ENCODE measurements around the gene CEP295NL. TPM values are rescaled to one million over a fixed set of nuclear protein-coding genes. Genes with fewer than 3 reads are reported as not detected.

Gene CEP295NL
- total RNA-seq, 1 experiment from 2014 or later = not detected

DNA sequence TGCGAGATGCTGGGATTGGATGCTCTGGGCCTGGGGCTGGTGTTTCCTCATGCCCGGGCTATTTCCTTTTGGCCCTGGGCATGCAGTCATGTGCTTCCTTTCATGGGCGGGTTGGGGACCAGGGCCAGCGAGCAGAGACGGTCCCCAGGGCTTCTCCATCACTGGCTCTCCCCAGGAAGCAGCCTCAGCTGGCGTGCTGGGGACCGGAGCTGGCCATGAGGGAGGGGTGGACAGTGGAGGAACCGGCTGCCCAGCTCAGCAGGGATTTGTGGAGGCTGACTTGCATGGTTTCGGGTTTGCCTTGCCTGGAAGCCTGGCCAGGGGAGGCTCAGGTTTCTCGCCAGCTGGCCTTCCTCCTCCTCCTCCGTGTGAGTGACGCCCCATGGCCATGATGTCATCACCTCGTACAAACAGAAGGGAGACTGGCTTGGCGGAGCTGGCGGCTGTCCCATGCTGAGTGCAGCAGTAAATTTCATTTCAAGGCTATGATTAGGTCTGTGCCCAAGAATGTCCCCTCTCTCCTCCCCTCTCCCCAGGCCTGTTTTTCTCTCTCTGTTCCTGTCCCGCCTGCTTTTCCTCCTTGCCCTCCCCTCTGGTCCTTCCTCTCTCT, 31.1 kb upstream of the CEP295NL start:
- in situ Hi-C loops (cut with HindIII; ENCODE audit: low pct_unique_long_range_greater_than_20kb, low sequenced_read_pairs) = no loop called here

DNA sequence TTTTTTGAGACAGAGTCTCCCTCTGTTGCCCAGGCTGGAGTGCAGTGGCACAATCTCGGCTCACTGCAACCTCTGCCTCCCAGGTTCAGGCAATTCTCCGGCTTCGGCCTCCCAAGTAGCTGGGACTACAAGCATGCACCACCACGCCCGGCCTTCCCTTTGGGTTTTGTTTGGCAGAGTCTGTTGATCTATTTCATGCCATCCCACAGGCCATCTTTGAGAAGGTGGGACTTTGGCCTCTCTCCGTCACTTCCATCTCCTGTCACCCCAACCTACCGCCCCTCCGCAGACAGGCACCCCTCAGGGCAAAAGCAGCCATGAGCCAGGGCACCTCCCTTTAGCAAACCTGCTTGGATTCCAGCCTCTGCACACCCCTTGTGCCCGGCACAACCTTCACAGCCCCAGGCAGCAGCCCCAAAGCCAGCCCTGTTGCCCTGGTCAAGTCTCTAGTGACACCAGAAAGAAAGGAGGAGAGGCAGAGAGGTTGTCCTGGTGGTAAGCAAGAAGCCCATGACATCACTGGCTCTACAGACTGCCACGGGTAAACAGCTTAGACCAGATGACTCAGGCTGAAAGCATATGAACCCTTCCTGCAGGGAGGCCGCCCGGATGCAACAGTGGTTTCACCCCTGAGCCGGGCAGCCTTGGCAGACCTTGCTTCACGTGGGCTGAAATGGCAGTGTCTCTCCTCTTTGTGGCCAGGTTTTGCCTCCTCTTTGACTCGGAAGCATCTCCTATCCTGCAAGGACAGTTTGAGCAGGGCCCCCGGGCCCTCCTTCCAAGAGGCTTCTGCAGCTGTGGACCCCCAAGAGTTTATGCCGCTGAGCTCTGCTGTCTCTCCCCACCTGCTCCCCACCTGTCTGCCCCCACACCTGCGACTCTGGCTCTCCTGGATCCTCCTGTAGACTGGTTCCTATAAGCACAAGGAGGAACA, 30.3 kb upstream of the CEP295NL start:
- in situ Hi-C loops (cut with HindIII; ENCODE audit: low pct_unique_long_range_greater_than_20kb, low sequenced_read_pairs) = no loop called here
- peak; percentile 80 for DNase-seq (ENCODE audit: low read depth)

More for the DNA sequence above, 31.1 kb upstream of the CEP295NL start:
- peak; percentile 91 for DNase-seq (ENCODE audit: low read depth)

DNA sequence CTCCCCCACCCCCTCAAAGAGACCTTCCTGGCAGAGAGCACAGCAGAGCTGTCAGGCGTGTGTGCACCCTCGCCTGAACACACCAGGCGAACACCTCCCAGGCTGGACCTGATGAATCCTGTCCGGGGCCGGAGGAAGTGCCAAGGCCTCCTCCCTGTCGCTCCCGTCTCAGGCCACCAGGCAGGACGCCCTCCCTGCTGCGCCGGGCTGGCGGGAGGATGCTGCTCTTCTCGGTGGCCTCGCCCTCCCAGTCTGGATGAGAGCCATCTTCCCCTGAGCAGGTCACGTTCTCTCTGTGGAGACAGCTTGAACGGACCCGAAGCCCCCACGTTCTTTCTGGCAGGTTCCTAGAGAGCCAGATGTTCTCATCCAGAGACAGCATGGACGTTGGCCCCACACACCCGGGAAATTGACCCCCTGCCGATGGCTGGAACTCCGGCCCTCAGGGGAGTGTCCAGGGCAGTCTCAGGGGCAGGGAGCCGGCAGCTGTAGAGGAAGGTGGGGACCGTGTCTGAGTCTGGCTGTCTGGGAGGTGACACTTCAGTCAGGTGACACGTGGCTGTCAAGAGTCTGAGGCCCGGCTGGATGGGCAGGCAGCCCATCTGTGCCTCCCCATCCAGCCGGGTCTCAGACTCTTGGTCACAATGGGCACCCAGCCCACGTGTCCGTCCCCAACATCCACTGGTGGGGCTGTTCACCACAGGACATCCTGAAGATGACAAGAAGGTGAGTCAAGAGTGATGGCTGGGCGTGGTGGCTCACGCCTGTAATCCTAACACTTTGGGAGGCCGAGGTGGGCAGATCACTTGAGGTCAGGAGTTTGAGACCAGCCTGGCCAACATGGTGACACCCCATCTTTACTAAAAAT, 27.1 kb upstream of the CEP295NL start:
- in situ Hi-C loops (cut with HindIII; ENCODE audit: low pct_unique_long_range_greater_than_20kb, low sequenced_read_pairs) = no loop called here
- no peak for DNase-seq (ENCODE audit: low read depth)

- in situ Hi-C loops (cut with HindIII; ENCODE audit: low pct_unique_long_range_greater_than_20kb, low sequenced_read_pairs) = no loop called here
These were observed 22.9 kb upstream of the CEP295NL start for GRCh38 chr17:78925662-78926555.

DNA sequence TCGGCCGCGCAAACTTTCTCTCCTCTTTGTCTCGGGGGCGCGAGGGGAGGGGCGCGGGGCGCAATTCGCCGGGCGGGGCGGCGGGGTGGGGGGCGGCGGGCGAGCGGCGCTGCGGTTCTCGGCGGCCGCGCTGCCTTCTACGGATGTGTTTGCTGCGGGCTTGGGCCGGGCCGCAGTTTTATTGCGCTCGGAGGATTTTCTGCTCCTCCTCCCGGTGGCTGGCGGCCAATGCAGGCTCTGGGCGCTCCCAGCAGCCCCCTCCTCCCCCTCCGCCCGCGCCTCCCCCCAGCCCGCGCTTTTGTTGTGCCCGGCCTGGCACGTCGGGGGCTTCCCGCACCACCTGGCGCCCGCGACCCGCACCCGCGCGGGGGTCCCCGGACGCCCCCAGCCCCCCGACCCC, 22.2 kb upstream of the CEP295NL start, which contains the start of gene TIMP2:
TSS of gene TIMP2 (minus strand) at position 154 of the 400 bp plus-strand sequence. CDS start 299 bp downstream, outside the sequence.
- peak; percentile 58 for DNase-seq (ENCODE audit: low read depth)
- in situ Hi-C loops (cut with HindIII; ENCODE audit: low pct_unique_long_range_greater_than_20kb, low sequenced_read_pairs) = no loop called here

More at GRCh38 chr17:78925662-78926555, 22.9 kb upstream of the CEP295NL start:
- DNase-seq (ENCODE audit: low read depth) = no peak

DNA sequence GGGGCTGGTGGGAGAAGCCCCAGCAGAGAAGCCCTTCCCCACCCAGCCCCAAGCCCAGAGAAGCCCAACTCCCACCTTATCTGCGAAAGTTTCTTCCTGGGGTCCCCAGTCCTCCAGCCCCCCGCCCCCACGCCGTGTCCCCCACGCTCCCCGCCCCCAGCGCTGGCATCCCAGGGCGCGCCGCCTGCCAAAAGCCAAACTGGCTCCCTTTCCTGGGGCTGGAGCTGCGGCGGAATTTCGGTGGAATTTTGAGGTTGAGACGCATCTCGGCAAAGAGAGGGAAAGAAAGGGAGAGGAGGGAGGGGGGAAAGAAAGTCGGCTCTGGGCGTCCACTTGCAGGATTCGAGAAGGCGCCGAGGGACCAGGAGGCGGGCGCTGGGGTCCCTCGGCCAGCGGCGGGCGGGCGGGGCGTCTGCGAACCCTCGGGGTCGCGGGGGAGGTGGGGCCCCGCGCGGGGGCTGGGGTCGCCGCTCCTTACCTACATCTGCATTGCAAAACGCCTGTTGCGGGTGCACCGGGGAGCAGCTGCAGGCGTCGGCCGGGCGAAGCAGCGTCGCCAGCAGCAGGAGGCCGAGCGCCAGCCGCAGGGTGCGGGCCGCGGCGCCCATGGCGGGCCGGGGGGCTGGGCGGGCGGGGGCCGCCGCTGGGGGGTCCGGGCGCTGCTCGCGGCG, 21.6 kb upstream of the CEP295NL start:
- in situ Hi-C loops (cut with HindIII; ENCODE audit: low pct_unique_long_range_greater_than_20kb, low sequenced_read_pairs) = no loop called here
- DNase-seq (ENCODE audit: low read depth) = no peak

DNA sequence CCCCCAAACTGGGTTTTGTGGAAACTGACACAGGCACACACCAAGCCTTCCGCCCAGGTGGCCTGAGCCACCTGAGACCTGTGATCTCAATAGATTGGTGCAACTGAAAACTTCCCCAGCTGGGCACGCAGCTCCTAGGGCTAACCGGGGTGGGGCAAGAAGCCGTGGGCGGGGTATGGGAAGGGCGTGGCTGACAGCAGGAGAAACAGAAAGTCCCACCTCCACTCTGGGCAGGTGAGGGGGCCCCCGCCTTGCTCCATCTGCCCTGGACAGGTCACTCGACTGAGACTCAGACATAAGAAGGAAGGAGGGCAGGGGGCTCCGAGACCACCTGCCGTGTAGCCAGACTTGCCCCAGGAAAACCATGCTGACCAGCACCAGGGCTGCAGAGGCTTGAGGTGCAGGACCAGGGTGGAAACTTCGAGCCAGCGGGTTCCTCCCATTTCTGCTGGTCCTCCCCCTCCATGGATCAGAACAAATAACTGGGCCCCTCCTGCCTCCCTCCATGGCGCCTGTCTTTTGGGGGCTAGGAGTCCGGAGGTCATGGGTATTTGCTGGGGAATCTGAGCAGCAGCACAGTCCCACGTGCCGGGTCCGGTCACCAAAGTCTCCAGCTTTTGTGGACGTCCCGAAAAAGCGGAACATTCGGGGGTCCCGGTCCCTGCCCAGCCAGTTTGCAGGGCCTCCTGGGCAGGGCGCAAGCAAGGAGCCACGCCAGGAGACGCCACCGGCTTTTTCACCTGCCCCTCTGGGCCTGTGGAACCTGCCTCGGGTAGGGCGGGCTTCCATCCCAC, 20.9 kb upstream of the CEP295NL start:
- DNase-seq (ENCODE audit: low read depth) = peak; percentile 58
- in situ Hi-C loops (cut with HindIII; ENCODE audit: low pct_unique_long_range_greater_than_20kb, low sequenced_read_pairs) = no loop called here

DNA sequence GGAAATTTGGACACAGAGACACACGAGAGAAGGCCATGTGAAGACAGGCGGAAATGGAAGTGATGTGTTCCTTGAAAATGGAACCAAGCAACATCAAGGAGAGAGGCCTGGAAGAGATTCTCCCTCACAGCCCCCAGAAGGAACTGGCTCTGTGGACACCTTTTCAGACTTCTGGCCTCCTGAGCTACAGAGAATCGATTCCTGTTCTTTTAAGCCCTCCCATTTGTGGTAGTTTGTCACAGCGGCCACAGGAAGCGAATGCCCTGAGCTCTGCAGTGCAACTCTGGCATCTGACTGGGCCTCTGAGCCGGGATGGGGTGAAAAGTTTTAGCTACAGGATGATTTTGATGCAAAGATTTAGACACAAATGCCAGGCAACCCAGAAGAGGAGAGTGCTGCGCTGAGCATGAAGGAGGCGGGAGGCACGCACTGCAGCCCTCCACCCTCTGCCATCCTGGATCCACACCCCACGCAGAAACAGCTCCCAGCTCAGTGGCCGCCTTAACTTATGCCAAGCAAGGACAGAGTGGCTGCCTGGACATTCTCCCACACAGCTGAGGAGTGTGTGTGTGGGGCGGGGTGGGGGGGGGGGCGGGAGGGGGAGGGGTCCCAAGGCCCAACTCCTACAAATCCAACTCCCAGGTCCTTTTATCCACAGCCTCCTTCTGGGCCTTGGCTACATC, 20.0 kb upstream of the CEP295NL start:
- in situ Hi-C loops (cut with HindIII; ENCODE audit: low pct_unique_long_range_greater_than_20kb, low sequenced_read_pairs) = no loop called here
- DNase-seq (ENCODE audit: low read depth) = no peak

DNA sequence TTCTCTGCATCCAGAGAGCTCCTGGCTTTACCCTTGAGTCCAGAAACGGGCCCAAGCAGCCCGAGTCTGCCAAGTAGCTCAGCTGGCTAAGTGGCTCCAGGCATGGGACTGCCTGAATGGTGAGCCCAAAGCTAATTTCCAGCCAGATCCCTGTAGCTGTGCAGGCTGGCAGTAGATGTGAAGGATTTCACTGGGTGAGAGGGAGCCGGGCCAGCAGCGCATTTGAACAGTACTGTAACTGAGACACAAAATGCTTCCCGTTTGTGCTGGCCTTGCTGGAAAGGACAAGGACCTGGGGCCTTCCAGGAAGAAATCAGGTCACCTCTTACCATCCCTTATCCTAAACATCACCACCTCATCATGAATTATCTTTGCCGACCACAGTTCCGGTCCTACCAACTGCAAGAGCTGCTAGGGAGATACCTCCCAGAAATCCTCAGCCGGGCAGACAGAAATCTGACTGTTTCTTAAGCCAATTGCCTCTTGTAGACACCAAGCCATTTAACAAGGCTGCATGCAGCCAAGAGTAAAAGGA, 18.5 kb upstream of the CEP295NL start:
- DNase-seq (ENCODE audit: low read depth) = no peak
- in situ Hi-C loops (cut with HindIII; ENCODE audit: low pct_unique_long_range_greater_than_20kb, low sequenced_read_pairs) = no loop called here

DNA sequence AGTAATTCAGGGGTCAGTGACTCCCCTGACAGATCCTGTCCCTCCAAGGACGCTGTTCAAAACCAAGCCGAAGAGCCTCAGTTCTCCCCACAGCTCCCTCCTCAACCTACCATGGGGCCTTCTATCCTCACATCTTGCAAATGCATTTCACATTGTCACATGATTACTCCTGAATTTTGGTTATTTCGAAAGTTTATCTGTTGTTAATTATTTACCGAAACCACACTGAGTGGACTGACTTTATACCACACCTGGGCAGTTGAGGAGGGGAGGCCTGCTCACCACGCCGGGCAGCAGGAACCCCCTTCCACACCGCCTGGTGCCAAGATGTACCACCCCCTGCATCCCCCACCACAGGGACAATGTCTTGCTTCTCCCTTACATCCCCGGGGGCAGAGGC, 17.5 kb upstream of the CEP295NL start:
- in situ Hi-C loops (cut with HindIII; ENCODE audit: low pct_unique_long_range_greater_than_20kb, low sequenced_read_pairs) = no loop called here
- no peak for DNase-seq (ENCODE audit: low read depth)

GRCh38 chr17:78919861-78920450, 17.0 kb upstream of the CEP295NL start:
- in situ Hi-C loops (cut with HindIII; ENCODE audit: low pct_unique_long_range_greater_than_20kb, low sequenced_read_pairs) = no loop called here
- no peak for DNase-seq (ENCODE audit: low read depth)

DNA sequence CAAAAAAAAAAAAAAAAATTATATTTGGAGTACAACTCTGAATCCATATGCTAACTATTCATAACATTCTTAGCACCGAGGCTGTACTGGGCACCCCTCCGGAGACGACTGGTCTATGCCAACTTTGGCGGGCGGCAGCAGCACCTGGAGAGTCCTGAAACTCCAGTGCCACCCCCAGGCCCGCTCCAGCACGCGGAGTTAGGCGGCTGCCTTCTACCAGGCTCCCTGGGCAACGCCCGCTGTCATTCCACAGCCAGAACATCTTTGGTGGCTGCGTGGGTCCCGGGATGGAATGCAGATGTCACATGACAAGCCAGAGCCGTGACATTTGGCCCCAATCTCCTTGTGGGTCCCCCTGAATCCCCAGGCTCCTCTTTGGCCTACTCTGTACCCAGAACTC, 16.0 kb upstream of the CEP295NL start:
- in situ Hi-C loops (cut with HindIII; ENCODE audit: low pct_unique_long_range_greater_than_20kb, low sequenced_read_pairs) = no loop called here

DNA sequence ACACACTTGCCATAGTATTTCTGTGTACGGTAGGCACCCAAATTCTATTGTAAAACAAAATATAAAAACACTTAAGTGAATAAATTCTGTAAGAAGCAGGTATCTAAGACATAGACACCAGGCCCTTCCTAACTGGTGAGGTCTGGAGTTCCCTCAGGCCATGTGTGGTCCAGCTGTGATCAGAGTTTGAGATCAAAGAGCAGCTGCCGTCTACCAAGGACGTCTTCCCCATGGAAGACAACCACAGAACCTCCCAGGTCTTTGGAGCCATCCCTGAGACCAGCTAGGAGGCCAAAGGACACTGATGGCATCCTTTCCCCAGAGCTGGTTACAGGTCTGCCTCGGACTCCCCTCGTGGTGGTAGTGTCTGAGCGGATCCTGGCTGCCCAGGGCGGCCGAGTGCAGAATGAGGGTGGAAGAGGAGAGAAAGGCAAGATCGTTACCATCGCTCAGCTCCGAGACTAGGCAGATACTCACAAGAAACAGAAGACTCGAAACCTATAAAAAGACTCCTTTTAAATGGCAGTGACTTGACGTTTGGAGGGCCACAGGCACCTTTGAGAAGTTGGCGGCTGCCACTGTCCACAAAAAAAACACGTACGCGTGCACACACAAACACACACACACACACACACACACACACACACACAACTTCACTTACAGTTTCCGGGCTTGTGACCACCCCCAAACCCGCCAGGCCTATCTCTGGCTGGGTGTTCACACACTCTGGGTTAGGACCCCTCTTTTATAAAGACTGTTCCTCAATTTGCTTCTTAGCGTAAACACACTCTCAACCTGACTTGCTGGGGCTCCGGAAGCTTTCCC, 14.7 kb upstream of the CEP295NL start:
- in situ Hi-C loops (cut with HindIII; ENCODE audit: low pct_unique_long_range_greater_than_20kb, low sequenced_read_pairs) = no loop called here
- no peak for DNase-seq (ENCODE audit: low read depth)

More for the DNA sequence above, 16.0 kb upstream of the CEP295NL start:
- no peak for DNase-seq (ENCODE audit: low read depth)

- in situ Hi-C loops (cut with HindIII; ENCODE audit: low pct_unique_long_range_greater_than_20kb, low sequenced_read_pairs) = no loop called here
- peak; percentile 64 for DNase-seq (ENCODE audit: low read depth)
These were observed 13.1 kb upstream of the CEP295NL start for GRCh38 chr17:78915872-78916632.

All from Caki2 (cell line).